Neural crest cell (in vitro differentiated cells): ENCODE results near the gene PDZRN3. TPM values are rescaled to one million over a fixed set of nuclear protein-coding genes. Genes with fewer than 3 reads are reported as not detected.

Source experiments
- DNase-seq: peaks from one replicate; pipeline ENCODE4 v3.0.0; 2021; ENCODE audit warnings: low read depth, mixed read lengths, low spot score
- H3K27ac Mint-ChIP-seq: one replicate; pipeline ENCODE4 v1.8.0; 2021; ENCODE audit warnings: mild to moderate bottlenecking, mixed read lengths; ENCODE audit not compliant: unreplicated experiment
- H3K27me3 Mint-ChIP-seq: 2 replicates; pipeline ENCODE4 v1.8.0; 2021; ENCODE audit warnings: low read depth, mild to moderate bottlenecking, mixed read lengths
- H3K36me3 Mint-ChIP-seq: 2 replicates; pipeline ENCODE4 v1.8.0; 2021; ENCODE audit warnings: low read depth, mild to moderate bottlenecking, mixed read lengths
- H3K4me1 Mint-ChIP-seq: 2 replicates; pipeline ENCODE4 v1.8.0; 2021; ENCODE audit warnings: mixed read lengths
- H3K4me3 Mint-ChIP-seq: one replicate; pipeline ENCODE4 v1.8.0; 2021; ENCODE audit warnings: mild to moderate bottlenecking, mixed read lengths
- H3K9me3 Mint-ChIP-seq: 2 replicates; pipeline ENCODE4 v1.8.0; 2021; ENCODE audit warnings: mixed read lengths
- total RNA-seq: library from RNA; stranded (reverse); gene quantifications from 2 replicates; pipeline ENCODE4 v1.2.1, GENCODE V29; 2021
- TF ChIP-seq, protein P1 (sequence below): fragments of 200-600 bp; sonication (generic); conservative IDR thresholded peaks from 2 replicates; pipeline ENCODE4 v1.5.0; 2021; ENCODE audit warnings: antibody characterized with exemption, mild to moderate bottlenecking

PDZRN3 gene
- total RNA-seq, 1 donor from 2014 or later, result 12.2 TPM

GRCh38 chr3:73608456-73609314 lies 16.1 kb downstream of the PDZRN3 start:
- DNase-seq, result no peak
- TF ChIP-seq, protein P1, sequence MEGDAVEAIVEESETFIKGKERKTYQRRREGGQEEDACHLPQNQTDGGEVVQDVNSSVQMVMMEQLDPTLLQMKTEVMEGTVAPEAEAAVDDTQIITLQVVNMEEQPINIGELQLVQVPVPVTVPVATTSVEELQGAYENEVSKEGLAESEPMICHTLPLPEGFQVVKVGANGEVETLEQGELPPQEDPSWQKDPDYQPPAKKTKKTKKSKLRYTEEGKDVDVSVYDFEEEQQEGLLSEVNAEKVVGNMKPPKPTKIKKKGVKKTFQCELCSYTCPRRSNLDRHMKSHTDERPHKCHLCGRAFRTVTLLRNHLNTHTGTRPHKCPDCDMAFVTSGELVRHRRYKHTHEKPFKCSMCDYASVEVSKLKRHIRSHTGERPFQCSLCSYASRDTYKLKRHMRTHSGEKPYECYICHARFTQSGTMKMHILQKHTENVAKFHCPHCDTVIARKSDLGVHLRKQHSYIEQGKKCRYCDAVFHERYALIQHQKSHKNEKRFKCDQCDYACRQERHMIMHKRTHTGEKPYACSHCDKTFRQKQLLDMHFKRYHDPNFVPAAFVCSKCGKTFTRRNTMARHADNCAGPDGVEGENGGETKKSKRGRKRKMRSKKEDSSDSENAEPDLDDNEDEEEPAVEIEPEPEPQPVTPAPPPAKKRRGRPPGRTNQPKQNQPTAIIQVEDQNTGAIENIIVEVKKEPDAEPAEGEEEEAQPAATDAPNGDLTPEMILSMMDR, result no peak
- H3K4me1 Mint-ChIP-seq, result peaks cover 60% of the 10 kb centered on the region
- H3K27ac Mint-ChIP-seq, result no peak overlapping the region
- H3K36me3 Mint-ChIP-seq, result no peaks in the 10 kb centered on the region
- no peaks in the 10 kb centered on the region for H3K27me3 Mint-ChIP-seq
- H3K9me3 Mint-ChIP-seq, result no peaks in the 10 kb centered on the region
- H3K4me3 Mint-ChIP-seq, result peak overlapping the region; percentile 48

DNA sequence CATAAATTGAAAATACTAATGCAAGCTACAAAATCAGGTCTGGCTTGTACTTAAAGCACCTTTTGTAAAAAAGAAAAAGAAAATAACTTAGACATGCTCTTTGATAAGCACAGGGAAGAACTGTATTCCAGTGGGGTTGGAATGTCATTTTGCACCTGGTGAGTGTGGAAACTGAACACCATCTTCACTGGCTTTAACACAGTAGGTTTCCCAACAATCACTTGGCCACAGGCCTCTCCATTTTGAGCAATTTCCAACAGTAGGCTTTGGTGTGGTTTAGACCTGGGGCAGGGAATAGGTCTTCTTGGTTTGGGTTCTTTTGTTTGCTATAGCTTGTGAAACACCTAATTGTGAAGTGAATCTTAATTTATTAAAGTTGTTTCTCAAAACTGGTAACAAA lies 18.9 kb downstream of the PDZRN3 start:
- Mint-ChIP-seq H3K36me3 (peaks cover 2% of the 10 kb centered on the region), H3K4me1 (peaks cover 38% of the 10 kb centered on the region), H3K27ac (no peak overlapping the region), H3K4me3 (no peak overlapping the region), H3K27me3 (no peaks in the 10 kb centered on the region), H3K9me3 (no peaks in the 10 kb centered on the region)
- TF ChIP-seq, protein P1, result no peak
- no peak for DNase-seq

GRCh38 chr3:73605412-73605811 lies 19.3 kb downstream of the PDZRN3 start:
- Mint-ChIP-seq H3K27ac (no peak overlapping the region), H3K4me1 (peaks cover 34% of the 10 kb centered on the region), H3K27me3 (no peaks in the 10 kb centered on the region), H3K36me3 (peaks cover 2% of the 10 kb centered on the region), H3K9me3 (no peaks in the 10 kb centered on the region), H3K4me3 (no peak overlapping the region)
- no peak for DNase-seq
- TF ChIP-seq, protein P1, result no peak

GRCh38 chr3:73604451-73604850 lies 20.3 kb downstream of the PDZRN3 start:
- DNase-seq, result no peak
- Mint-ChIP-seq H3K36me3 (peaks cover 4% of the 10 kb centered on the region), H3K27me3 (no peaks in the 10 kb centered on the region), H3K4me3 (no peak overlapping the region), H3K27ac (no peak overlapping the region), H3K9me3 (no peaks in the 10 kb centered on the region), H3K4me1 (peaks cover 25% of the 10 kb centered on the region)
- TF ChIP-seq, protein P1, result no peak

GRCh38 chr3:73603762-73604171 lies 21.0 kb downstream of the PDZRN3 start:
- Mint-ChIP-seq H3K4me3 (no peak overlapping the region), H3K27me3 (no peaks in the 10 kb centered on the region), H3K27ac (no peak overlapping the region), H3K36me3 (peaks cover 6% of the 10 kb centered on the region), H3K4me1 (peaks cover 25% of the 10 kb centered on the region), H3K9me3 (no peaks in the 10 kb centered on the region)
- TF ChIP-seq, protein P1, result no peak
- DNase-seq, result no peak
